ENCODE results near the gene RASGRF2.

Gene RASGRF2

GRCh38 chr5:81134566-81134965 is 174.4 kb downstream of the RASGRF2 start:
- no peak for DNase-seq (ENCODE audit: low read depth in 2 of 2)

GRCh38 chr5:81136557-81136956 is 176.4 kb downstream of the RASGRF2 start:
- no peak for DNase-seq (ENCODE audit: low read depth in 2 of 2)

GRCh38 chr5:81137833-81138232 is 177.7 kb downstream of the RASGRF2 start:
- DNase-seq (ENCODE audit: low read depth in 2 of 2) = no peak

GRCh38 chr5:81140441-81140840 is 180.3 kb downstream of the RASGRF2 start:
- DNase-seq (ENCODE audit: low read depth in 2 of 2) = no peak

GRCh38 chr5:81140943-81141342 is 180.8 kb downstream of the RASGRF2 start:
- DNase-seq (ENCODE audit: low read depth in 2 of 2) = peak; percentile 45 to 51

GRCh38 chr5:81142108-81142507 is 181.9 kb downstream of the RASGRF2 start:
- no peak for DNase-seq (ENCODE audit: low read depth in 2 of 2)

- no peak for DNase-seq (ENCODE audit: low read depth in 2 of 2)
Measured at GRCh38 chr5:81145329-81145935, 185.3 kb downstream of the RASGRF2 start.

- DNase-seq (ENCODE audit: low read depth in 2 of 2) = no peak
Measured at GRCh38 chr5:81146031-81146430, 185.9 kb downstream of the RASGRF2 start.

GRCh38 chr5:81147011-81147885 is 187.1 kb downstream of the RASGRF2 start:
- no peak for DNase-seq (ENCODE audit: low read depth in 2 of 2)

GRCh38 chr5:81147886-81148571 is 187.9 kb downstream of the RASGRF2 start:
- DNase-seq (ENCODE audit: low read depth in 2 of 2) = no peak

- peak in 1 of 2 experiments; percentile 10 for DNase-seq (ENCODE audit: low read depth in 2 of 2)
Measured at GRCh38 chr5:81151546-81151945, 191.4 kb downstream of the RASGRF2 start.

- DNase-seq (ENCODE audit: low read depth in 2 of 2) = no peak
Measured at GRCh38 chr5:81154725-81155124, 194.6 kb downstream of the RASGRF2 start.

- no peak for DNase-seq (ENCODE audit: low read depth in 2 of 2)
Measured at GRCh38 chr5:81156732-81157131, 196.6 kb downstream of the RASGRF2 start.

- DNase-seq (ENCODE audit: low read depth in 2 of 2) = no peak
Measured at GRCh38 chr5:81161012-81161601, 200.9 kb downstream of the RASGRF2 start.

- no peak for DNase-seq (ENCODE audit: low read depth in 2 of 2)
Measured at GRCh38 chr5:81162501-81162900, 202.3 kb downstream of the RASGRF2 start.

- DNase-seq (ENCODE audit: low read depth in 2 of 2) = no peak
Measured at GRCh38 chr5:81163651-81164050, 203.5 kb downstream of the RASGRF2 start.

GRCh38 chr5:81164476-81164875 is 204.3 kb downstream of the RASGRF2 start:
- DNase-seq (ENCODE audit: low read depth in 2 of 2) = no peak

GRCh38 chr5:81164936-81165335 is 204.8 kb downstream of the RASGRF2 start:
- DNase-seq (ENCODE audit: low read depth in 2 of 2) = peak in 1 of 2 experiments; percentile 25

GRCh38 chr5:81165493-81166119 is 205.4 kb downstream of the RASGRF2 start:
- DNase-seq (ENCODE audit: low read depth in 2 of 2) = peak; percentile 7 to 8

GRCh38 chr5:81166430-81166829 is 206.3 kb downstream of the RASGRF2 start:
- DNase-seq (ENCODE audit: low read depth in 2 of 2) = no peak

GRCh38 chr5:81167078-81167477 is 206.9 kb downstream of the RASGRF2 start:
- DNase-seq (ENCODE audit: low read depth in 2 of 2) = no peak

- no peak for DNase-seq (ENCODE audit: low read depth in 2 of 2)
Measured at GRCh38 chr5:81167544-81167943, 207.4 kb downstream of the RASGRF2 start.

Measured in fibroblast of skin of left biceps (primary cell).